Neural progenitor cell (in vitro differentiated cells): ENCODE data around the gene PHRF1. TPM values are rescaled to one million over a fixed set of nuclear protein-coding genes. Genes with fewer than 3 reads are reported as not detected.

Experiments
- DNase-seq: peaks from one replicate; pipeline ENCODE4 v3.0.0-alpha.2; 2016; ENCODE audit warnings: low spot score
- H2AFZ ChIP-seq: fragments of 200-600 bp; sonication (generic); replicated peaks from 2 replicates; pipeline ENCODE4 v1.6.1; 2016; ENCODE audit warnings: antibody characterized with exemption
- H3F3A ChIP-seq: fragments of 200-600 bp; sonication (generic); 2 replicates; pipeline ENCODE4 v1.6.1; 2016; ENCODE audit warnings: antibody characterized with exemption, low read depth
- H3K27ac ChIP-seq: fragments of 200-600 bp; sonication (generic); 2 replicates; pipeline ENCODE4 v1.5.1; 2016; ENCODE audit warnings: mild to moderate bottlenecking
- H3K27me3 ChIP-seq: fragments of 200-600 bp; sonication (generic); 2 replicates; pipeline ENCODE4 v1.6.1; 2016; ENCODE audit warnings: mild to moderate bottlenecking, moderate library complexity
- H3K36me3 ChIP-seq: fragments of 200-600 bp; sonication (generic); 2 replicates; pipeline ENCODE4 v1.5.1; 2016
- H3K4me1 ChIP-seq: fragments of 200-600 bp; sonication (generic); 2 replicates; pipeline ENCODE4 v1.6.1; 2016; ENCODE audit warnings: mixed run types
- H3K4me2 ChIP-seq: fragments of 200-600 bp; sonication (generic); 2 replicates; pipeline ENCODE4 v1.6.1; 2016
- H3K4me3 ChIP-seq: fragments of 200-600 bp; sonication (generic); 2 replicates; pipeline ENCODE4 v1.5.1; 2016
- H3K79me2 ChIP-seq: fragments of 200-600 bp; sonication (generic); 2 replicates; pipeline ENCODE4 v1.6.1; 2016; ENCODE audit warnings: low read depth
- H3K9ac ChIP-seq: fragments of 200-600 bp; sonication (generic); 2 replicates; pipeline ENCODE4 v1.6.1; 2016
- H3K9me3 ChIP-seq: fragments of 200-600 bp; sonication (generic); 2 replicates; pipeline ENCODE4 v1.5.1; 2016; ENCODE audit warnings: low read depth
- H4K20me1 ChIP-seq: fragments of 200-600 bp; sonication (generic); 2 replicates; pipeline ENCODE4 v1.6.1; 2016; ENCODE audit warnings: low read depth
- H3K27ac Mint-ChIP-seq: 3 replicates; pipeline ENCODE4 v1.8.0; 2021; ENCODE audit warnings: mixed read lengths
- H3K27me3 Mint-ChIP-seq: 2 replicates; pipeline ENCODE4 v1.8.0; 2022; ENCODE audit warnings: low read depth, mild to moderate bottlenecking, inconsistent platforms, moderate library complexity, mixed read lengths; ENCODE audit not compliant: insufficient read depth
- H3K36me3 Mint-ChIP-seq: 3 replicates; pipeline ENCODE4 v1.8.0; 2021; ENCODE audit warnings: mixed read lengths
- H3K4me1 Mint-ChIP-seq: 3 replicates; pipeline ENCODE4 v1.8.0; 2021; ENCODE audit warnings: mixed read lengths
- H3K4me3 Mint-ChIP-seq: 3 replicates; pipeline ENCODE4 v1.8.0; 2021; ENCODE audit warnings: mild to moderate bottlenecking, moderate library complexity, mixed read lengths
- H3K9me3 Mint-ChIP-seq: 3 replicates; pipeline ENCODE4 v1.8.0; 2020; ENCODE audit warnings: mixed read lengths
- EZH2 ChIP-seq: fragments of 200-600 bp; sonication (generic); IDR thresholded peaks from 2 replicates; pipeline ENCODE4 v1.6.1; 2017; ENCODE audit warnings: antibody characterized with exemption, mild to moderate bottlenecking, moderate library complexity
- EZH2phosphoT487 ChIP-seq: fragments of 200-600 bp; sonication (generic); IDR thresholded peaks from 2 replicates; pipeline ENCODE4 v1.6.1; 2017; ENCODE audit warnings: antibody characterized with exemption
- total RNA-seq: library from RNA; depleted of rRNA; stranded (reverse); fragments of >200 nt; gene quantifications from 2 replicates; pipeline ENCODE4 v1.2.3, GENCODE V29; 2015; ENCODE audit warnings: low replicate concordance
- TF ChIP-seq, protein P1 (sequence below): fragments of 200-600 bp; sonication (generic); IDR thresholded peaks from 2 replicates; pipeline ENCODE4 v1.5.1; 2017; ENCODE audit warnings: antibody characterized with exemption, mild to moderate bottlenecking

Gene PHRF1
- total RNA-seq, 1 donor from 2014 or later: 9.8 TPM

- peaks cover 11% of the 10 kb centered on the region for H4K20me1 ChIP-seq
- peak overlapping the region; percentile 77 for H3K4me3 Mint-ChIP-seq
- DNase-seq: peak; percentile 63
- H3K4me2 ChIP-seq: peak overlapping the region; percentile 100
- H3K4me1 Mint-ChIP-seq: peaks cover 11% of the 10 kb centered on the region
- H3K9me3 Mint-ChIP-seq: peaks cover 2% of the 10 kb centered on the region
- peaks cover 30% of the 10 kb centered on the region for H3F3A ChIP-seq
- no peaks in the 10 kb centered on the region for H3K9me3 ChIP-seq
- peaks cover 47% of the 10 kb centered on the region for H3K27me3 ChIP-seq
- H3K27me3 Mint-ChIP-seq: peaks cover 18% of the 10 kb centered on the region
- peak overlapping the region; percentile 96 for H2AFZ ChIP-seq
- no peaks in the 10 kb centered on the region for H3K79me2 ChIP-seq
- peaks cover 11% of the 10 kb centered on the region for H3K4me1 ChIP-seq
- TF ChIP-seq EZH2phosphoT487 (peak; percentile 37), EZH2 (no peak)
- TF ChIP-seq, protein P1, sequence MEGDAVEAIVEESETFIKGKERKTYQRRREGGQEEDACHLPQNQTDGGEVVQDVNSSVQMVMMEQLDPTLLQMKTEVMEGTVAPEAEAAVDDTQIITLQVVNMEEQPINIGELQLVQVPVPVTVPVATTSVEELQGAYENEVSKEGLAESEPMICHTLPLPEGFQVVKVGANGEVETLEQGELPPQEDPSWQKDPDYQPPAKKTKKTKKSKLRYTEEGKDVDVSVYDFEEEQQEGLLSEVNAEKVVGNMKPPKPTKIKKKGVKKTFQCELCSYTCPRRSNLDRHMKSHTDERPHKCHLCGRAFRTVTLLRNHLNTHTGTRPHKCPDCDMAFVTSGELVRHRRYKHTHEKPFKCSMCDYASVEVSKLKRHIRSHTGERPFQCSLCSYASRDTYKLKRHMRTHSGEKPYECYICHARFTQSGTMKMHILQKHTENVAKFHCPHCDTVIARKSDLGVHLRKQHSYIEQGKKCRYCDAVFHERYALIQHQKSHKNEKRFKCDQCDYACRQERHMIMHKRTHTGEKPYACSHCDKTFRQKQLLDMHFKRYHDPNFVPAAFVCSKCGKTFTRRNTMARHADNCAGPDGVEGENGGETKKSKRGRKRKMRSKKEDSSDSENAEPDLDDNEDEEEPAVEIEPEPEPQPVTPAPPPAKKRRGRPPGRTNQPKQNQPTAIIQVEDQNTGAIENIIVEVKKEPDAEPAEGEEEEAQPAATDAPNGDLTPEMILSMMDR: no peak
- peak overlapping the region; percentile 83 for H3K4me3 ChIP-seq
- H3K36me3 Mint-ChIP-seq: no peaks in the 10 kb centered on the region
- no peaks in the 10 kb centered on the region for H3K36me3 ChIP-seq
- H3K27ac ChIP-seq: no peak overlapping the region
- no peak overlapping the region for H3K27ac Mint-ChIP-seq
- no peak overlapping the region for H3K9ac ChIP-seq
Observed at GRCh38 chr11:555227-555779, 21.0 kb upstream of the PHRF1 start.

DNA sequence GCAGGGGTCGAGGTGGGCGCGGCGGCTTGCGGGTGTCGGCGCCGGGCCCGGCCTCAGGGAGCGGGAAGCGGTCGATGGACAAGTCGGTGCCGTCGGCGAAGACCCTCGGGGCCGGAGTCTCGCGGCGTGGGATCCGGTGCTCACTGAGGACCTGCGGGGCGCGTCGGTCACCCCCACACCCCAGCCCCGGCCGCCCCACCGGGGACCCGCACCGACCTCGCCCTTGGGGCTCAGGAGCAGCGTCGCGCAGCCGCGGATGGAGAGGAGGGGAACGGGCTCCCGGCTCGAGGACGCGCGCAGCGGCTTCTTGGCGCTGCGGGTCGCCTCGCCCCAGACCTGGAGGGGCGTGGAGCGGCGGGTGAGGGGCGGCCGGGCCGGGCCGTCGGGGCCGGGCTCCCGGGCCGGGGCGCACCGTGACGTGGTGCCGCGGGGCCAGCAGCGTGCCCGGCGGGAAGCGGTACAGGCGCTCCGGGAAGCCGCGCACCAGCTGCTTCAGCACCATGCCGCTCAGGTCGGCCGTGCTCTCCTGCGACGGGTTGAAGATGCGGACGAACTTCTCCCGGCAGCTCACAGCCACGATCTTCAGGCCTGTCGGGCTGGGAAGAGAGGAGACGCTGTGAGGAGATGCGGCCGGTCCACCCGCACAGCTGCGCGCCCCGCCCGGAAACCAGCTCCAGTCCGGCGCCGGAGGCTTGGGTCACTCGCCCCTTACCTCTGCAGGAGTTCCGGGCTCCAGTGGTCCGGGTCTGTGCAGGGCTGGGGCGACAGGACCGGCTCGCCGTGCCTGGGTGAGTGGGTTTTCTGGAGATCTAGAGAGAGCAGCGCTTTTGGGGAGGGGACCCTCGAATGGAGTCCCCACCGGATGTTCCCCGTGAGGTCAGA lies 20.2 kb upstream of the PHRF1 start:
- Histone ChIP-seq H3K4me2 (peak overlapping the region; percentile 100), H3K9me3 (no peaks in the 10 kb centered on the region), H3K4me3 (peak overlapping the region; percentile 83), H3F3A (peaks cover 33% of the 10 kb centered on the region), H3K4me1 (peaks cover 11% of the 10 kb centered on the region), H4K20me1 (peaks cover 11% of the 10 kb centered on the region), H3K27me3 (peaks cover 47% of the 10 kb centered on the region), H3K27ac (no peak overlapping the region), H2AFZ (peak overlapping the region; percentile 96), H3K36me3 (no peaks in the 10 kb centered on the region), H3K79me2 (peaks cover under 1% of the 10 kb centered on the region), H3K9ac (no peak overlapping the region)
- peak; percentile 65 for DNase-seq
- peaks cover 2% of the 10 kb centered on the region for H3K9me3 Mint-ChIP-seq
- H3K4me1 Mint-ChIP-seq: peaks cover 11% of the 10 kb centered on the region
- H3K4me3 Mint-ChIP-seq: peak overlapping the region; percentile 71
- TF ChIP-seq EZH2phosphoT487: peak; percentile 86
- peak; percentile 98 for TF ChIP-seq EZH2
- TF ChIP-seq, protein P1: no peak
- no peaks in the 10 kb centered on the region for H3K36me3 Mint-ChIP-seq
- no peak overlapping the region for H3K27ac Mint-ChIP-seq
- peaks cover 18% of the 10 kb centered on the region for H3K27me3 Mint-ChIP-seq

GRCh38 chr11:556662-557256 lies 19.5 kb upstream of the PHRF1 start:
- DNase-seq: no peak
- TF ChIP-seq EZH2: no peak
- no peak for TF ChIP-seq EZH2phosphoT487
- TF ChIP-seq, protein P1: no peak
- no peak overlapping the region for H3K27ac Mint-ChIP-seq
- no peaks in the 10 kb centered on the region for H3K36me3 Mint-ChIP-seq
- no peaks in the 10 kb centered on the region for H3K9me3 ChIP-seq
- no peaks in the 10 kb centered on the region for H3K36me3 ChIP-seq
- H3K79me2 ChIP-seq: peaks cover 7% of the 10 kb centered on the region
- peaks cover 33% of the 10 kb centered on the region for H3F3A ChIP-seq
- no peak overlapping the region for H2AFZ ChIP-seq
- peak overlapping the region; percentile 71 for H3K4me3 Mint-ChIP-seq
- H3K27me3 ChIP-seq: peaks cover 51% of the 10 kb centered on the region
- peak overlapping the region; percentile 100 for H3K4me2 ChIP-seq
- peaks cover 2% of the 10 kb centered on the region for H3K9me3 Mint-ChIP-seq
- peaks cover 11% of the 10 kb centered on the region for H3K4me1 Mint-ChIP-seq
- H3K4me1 ChIP-seq: peaks cover 14% of the 10 kb centered on the region
- no peak overlapping the region for H3K27ac ChIP-seq
- H3K27me3 Mint-ChIP-seq: peaks cover 18% of the 10 kb centered on the region
- peaks cover 17% of the 10 kb centered on the region for H4K20me1 ChIP-seq
- no peak overlapping the region for H3K9ac ChIP-seq
- peak overlapping the region; percentile 83 for H3K4me3 ChIP-seq
